Smooth muscle cell of the brain vasculature (primary cell): ENCODE data around the gene GRIA1.
"Not testable (repeated sequence)": the region's sequence is repeated elsewhere in the genome, so short reads cannot be mapped to it uniquely, and the experiment has no call there.

Source experiments
- DNase-seq: peaks from one replicate; pipeline ENCODE4 v3.0.0-alpha.2; 2012; ENCODE audit warnings: low read depth, low spot score

The GRIA1 gene

DNA sequence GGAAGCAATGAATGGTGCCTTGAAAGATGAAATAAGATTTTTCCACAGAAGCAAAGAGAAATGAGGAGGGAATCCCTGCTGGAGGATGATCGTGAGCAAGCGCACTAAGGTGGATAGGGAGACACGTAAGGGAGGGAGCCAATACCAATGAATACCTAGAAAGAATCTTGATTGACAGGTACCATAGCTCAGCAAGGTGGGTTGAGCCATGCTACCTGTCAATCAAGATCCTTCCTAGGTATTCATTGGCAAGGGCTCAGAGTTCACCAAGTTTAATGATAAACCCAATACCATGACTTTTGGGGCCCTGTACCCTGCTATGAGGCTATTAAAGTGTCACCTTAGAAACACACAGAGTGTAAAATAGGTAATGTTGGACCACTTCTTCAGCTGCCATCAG lies 226.8 kb downstream of the GRIA1 start:
- no peak for DNase-seq

DNA sequence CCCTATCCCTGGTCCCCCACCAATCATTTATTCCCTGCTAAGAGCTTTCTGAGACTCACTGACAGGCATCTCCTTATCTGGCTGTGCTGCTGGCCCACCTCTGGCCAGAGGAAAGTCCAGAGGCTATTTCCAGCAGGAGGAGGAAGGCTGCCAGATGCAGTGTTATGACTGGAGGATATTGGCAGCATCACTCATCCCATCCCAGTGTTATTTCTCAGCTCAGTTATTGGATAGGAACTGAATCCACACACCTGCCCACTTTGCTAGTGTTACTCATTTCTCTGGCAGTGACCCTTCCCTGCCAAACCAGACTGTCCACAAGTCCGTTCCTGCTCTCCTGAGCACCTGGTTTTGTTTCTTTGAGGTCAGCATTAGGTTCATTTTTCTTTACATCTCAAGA lies 228.2 kb downstream of the GRIA1 start:
- DNase-seq, result no peak

DNA sequence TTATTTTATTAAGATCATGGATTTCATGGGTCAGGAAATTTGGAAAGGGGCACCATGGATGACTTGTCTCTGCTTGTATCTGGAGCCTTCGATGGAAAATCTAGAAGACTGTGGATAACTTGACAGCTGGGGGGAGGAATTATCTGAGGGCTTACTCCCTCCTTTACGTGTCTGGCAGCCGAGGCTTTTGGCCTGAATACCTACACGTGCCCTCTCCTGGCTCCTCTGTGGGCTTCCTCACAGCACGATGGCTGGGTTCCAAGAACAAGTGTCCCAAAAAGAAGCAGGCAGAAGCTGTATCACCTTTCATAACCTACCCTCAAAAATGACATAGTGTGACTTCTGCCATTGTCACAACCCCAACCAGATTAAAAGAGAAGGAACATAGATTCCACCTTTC lies 228.9 kb downstream of the GRIA1 start:
- DNase-seq, result no peak

DNA sequence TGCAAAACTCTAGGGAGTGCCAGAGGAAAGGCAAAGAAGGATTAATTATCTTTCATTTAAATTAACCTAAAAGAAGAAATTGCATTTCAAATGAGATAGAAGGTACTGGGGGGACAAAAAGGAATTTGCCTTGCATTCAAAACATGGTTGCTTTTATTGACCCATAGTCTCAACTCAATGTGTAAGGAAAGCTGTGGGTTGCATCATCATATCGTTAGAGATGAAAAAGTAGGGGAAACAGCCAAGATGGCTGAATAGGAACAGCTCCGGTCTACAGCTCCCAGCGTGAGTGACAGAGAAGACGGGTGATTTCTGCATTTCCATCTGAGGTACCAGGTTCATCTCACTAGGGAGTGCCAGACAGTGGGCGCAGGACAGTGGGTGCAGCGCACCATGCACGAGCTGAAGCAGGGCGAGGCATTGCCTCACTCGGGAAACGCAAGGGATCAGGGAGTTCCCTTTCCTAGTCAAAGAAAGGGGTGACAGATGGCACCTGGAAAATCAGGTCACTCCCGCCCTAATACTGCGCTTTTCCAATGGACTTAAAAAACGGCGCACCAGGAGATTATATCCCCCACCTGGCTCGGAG lies 232.6 kb downstream of the GRIA1 start:
- DNase-seq, result not testable (repeated sequence)

DNA sequence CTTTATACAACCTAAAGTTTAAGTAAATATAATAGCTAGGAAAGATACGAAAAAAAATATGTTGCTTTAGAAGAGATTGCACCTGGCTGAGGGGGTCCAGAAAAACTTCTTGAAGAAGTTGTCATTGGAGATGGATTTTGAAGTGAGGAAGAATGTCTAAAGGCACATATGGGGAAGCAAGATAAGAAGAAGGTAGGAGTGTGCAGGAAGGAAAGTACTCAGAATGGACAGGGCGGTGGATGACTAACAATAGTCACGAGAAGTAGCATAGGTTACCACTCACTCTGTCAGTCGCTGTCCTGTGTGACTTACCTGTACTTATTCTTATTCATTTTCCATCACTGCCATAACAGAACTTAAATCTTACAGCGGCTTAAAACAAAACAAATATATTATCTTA lies 251.6 kb downstream of the GRIA1 start:
- no peak for DNase-seq

DNA sequence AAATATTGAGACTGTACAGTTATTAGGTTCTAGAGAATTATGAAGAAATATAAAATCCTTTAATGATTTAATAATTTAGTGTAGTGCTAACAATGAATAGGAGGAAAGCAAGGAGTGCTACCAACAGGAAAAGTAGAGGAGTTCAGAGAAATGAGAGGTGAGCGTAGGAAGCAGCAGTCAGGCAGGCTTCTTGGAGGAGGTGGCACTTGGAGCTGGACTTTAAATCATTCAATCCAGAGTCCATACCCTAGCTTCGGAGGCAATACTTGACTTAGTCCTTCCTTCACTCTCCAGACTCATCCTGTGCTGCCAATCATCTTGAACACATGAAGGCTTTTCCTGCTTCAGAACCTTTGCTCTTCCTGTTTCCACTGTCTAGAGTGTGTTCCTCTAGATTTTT lies 254.3 kb downstream of the GRIA1 start:
- no peak for DNase-seq

DNA sequence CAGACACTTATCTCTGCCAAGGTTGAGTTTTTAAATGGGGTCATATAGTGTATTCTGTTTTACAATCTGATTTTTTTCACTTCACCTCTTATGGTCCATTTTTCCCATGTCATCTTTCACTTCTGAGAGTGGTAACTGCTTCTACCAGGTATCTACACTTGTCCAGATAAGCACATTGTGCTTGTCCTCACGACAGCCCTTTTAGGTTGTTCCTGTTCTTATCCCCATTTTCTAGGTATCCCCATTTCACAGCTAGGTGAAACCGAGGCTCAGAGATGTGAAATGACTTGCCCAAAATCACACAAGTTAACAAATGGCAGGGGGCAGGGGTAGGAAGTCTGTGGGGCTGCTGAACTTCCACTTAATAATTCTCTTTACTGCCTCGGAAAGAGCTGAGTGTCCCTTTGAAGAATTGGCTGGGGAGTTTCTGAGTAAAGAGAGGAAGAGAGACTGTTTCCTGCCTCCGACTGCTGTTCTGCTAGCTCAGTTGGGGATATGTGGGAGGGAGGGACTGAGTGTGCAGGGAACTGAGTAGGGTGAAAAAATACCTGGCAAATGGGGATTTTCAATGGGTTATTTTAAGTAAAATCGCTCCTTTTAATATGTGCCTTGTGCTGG lies 255.4 kb downstream of the GRIA1 start:
- no peak for DNase-seq

DNA sequence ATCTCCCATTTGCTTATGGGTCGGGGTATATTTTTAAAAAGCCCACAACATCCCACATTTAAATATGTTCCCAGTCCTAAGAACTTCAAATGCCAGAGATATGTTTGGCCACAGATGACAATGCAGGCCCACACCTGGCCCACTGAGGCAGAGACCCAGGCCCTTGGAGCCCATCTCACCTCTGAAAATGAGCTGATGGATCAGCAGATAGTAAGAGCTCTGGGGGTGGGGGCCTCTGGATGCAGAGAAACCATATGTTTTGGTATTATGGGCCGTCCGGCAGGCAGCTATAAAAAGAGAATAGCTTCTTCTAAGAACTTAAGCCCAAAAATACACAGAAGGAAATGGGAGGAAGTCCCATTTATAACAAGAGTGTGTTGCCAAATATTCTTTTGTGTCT lies 256.0 kb downstream of the GRIA1 start:
- DNase-seq, result no peak

DNA sequence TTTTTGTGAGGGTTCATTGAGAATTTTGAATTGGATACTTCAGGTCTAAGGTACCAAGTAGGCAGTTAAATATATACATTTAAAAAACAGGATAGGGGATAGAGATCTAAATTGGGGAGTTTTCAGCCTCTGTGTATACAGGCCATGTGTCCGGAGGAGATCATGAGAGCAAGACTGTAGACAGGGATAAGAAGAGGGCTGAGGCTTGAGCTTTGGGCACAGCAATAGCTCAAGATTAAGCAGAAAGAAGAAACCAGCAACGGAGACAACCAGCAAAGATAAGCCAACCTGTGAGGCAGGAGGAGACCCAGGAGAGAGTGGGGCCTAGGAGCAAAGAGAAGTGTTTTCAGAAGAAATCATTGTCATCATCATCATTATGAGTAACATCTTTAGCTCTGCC lies 258.4 kb downstream of the GRIA1 start:
- no peak for DNase-seq

DNA sequence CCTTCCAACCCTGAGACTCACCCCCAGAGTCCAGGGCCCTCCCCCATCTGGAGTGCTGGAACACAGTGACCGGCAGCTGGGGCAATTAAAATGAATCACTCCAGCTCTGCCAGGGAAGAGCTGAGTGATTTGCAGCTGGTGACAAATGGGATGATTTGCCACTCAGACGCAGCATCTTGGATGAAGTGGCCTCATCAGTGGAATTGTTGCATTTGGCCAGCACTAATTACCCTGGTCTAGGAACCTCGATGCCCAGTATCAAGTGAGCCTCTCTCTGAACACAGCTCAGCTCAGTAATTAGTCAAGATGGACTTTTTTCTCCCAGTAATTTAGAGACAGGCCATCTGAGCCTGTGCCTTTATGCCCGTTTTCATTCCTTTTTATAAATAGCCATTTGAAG lies 259.5 kb downstream of the GRIA1 start:
- DNase-seq, result no peak

DNA sequence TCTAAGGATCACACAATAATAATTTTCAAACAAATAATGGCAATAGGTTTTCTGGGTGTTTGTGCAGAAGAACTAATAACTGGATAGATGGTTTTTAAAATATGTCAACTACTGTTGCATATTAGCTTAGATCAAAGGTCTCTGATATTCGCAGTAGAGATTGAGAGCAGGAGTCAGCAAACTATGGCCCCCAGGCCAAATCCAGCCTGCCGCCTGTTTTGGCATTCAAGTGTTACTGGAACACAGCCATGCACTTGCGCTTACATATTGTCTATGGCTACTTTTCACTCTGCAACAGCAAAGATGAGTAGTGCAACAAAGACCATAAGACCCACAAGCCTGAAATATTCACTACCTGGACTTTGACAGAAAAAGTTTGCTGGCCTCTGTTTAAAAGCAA lies 260.8 kb downstream of the GRIA1 start:
- no peak for DNase-seq

DNA sequence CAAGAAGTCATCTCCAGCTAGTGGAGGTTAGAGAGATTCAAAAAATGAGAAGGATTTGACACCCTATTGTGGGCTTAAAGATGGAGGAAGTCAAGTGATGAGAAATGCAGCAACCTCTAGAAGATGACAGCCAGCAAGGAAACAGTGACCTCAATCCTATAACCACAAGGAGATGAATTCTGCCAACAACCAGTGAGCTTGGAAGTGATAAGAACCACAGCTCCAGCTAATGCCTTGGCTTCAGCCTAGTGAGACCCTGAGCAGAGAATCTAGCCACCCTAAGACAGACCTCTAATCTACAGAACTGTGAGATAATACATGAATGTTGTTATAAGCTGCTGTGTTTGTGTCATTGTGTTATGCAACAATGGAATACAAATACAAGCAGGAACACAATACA lies 262.4 kb downstream of the GRIA1 start:
- no peak for DNase-seq

DNA sequence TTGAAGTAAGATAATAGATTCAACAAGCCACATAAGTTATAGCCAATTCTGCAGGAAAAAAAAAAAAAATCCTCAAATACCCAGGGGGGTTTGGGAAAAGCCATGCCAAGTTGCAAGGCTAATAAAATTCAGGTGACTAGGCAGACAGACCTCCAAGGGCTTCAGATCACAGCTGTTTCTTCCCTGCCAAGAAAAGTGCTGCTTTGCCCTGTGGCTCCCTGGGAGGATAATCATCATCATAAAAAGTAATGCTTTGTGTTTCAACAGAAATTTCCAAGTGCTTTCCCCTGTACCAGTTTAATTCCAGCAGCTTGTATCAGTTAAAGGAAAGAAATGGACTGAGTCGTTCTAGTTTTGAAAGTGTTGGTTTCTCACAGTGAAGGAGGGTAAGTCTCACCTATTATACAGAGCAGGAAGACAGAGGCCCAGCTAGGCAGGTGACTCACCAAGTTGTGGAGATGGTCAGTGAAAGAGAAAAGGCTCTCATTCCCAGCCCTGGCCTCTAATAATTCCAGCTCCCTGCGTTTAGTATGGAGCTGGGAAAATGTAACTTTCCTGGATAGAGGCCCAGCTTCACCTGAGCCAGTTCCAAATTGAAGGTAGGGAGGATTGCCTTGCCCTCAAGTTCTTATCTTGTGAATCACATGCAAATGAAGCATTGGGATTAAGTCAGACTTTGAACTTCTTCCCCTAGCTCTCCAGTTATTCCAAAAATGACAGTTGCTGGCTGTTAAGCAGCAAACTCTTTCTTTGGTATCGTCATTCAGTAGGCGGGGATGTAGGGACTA lies 263.4 kb downstream of the GRIA1 start:
- DNase-seq, result no peak

DNA sequence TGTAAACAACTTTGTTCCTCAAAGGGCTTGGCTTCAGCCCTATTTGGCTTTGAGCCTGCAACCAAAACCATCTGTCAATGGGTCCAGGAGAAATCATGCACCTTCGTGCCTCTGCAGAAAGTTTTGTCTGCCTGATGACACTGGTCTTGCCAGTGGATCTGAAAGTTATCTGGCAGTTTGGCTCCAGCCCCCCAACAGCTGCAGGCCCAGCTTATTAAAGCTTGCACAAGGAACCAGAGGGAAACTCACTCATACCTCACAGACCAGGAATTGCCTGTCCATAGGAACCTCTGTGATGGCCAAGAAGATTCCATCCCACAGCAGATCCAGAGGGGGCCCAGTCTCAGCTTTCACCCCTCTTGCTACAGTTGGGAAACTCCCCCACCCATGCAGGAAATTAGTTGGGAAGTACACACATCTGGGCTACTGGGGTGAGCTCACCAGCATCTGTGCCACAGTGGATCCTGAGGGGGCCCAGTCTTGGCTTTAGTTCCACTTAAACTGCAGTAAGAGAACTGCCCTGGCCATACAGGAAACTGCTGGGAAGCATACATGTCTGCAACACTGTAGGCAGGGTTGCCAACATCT lies 265.5 kb downstream of the GRIA1 start:
- no peak for DNase-seq

DNA sequence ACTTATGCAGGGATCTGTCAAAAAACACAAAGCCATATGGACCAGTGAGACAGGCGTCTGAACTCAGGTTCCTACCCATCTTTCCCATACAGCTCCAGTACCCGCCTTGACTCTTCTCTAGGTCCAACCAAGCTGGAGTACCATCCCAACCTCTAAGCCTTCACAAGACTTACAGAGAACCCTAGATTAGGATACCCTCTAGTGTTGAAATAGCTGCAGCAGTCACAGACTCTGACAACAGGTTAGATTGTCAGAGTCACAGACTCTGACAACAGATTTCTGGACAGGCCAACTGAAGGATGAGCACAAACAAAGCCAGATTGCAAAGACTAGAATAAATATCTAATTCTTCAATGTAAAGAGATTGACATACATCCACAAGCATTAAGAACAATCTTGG lies 266.1 kb downstream of the GRIA1 start:
- DNase-seq, result no peak

DNA sequence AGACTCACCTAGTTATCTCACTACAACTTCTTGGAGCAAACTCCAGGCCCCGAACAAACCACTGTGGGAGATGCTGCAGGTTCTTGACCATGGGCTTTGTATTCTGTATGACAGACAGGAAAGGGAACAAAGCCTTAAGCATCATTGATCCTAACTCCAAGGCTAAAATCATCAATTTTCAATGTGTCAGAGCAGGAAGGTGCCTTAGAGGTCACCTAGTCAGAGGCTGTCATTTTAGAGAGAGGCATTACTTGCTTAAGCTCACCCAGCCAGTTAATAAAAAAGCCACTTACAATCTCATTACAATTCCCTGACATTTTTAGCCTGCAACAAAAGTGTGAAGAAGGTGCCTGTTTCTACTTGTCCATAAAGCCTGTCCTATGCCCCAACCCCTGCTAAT lies 275.5 kb downstream of the GRIA1 start:
- no peak for DNase-seq

DNA sequence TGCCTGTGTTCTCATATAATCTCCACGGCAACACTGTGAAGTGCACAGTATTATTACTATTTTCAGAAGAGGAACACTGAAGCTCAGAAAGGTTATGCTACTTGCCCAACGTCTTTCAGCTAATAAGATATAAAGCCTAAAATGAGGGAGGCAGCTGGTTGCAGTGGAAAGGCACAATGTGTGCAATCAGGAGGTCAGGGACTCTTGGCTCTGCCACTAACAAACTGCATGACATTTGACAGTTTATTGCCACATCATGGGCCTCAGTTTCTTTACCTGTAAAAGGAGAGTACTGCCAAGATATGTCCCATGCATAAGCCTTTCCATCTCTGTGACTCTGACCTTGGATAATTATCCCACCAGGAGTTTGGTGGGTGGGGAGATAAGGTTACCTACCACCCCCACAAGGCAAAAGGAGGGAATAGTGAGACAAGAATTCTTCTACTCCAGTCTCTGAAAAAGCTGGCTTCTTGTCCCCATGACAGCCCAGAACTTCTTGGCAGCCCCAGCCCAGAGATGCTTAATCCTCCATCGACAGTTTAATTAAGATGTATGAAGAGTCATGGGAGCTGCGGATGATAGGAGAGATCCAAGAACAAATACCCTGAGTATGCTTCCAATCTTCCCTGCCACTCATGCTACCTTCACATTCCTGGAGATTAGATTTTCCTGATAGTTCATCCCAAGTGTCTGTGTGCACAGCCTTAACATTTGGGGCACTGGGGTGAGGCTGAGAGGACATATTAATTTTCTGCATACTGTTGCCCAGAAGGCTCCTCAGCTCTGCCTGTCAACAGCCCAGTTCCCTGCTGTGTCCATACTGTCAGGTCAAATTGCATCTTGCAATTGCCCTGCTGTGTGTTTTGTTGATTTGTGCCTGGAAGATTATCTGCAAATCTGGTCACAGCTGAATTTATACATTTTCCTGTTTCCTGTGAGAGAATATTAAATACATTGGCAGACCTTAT lies 277.0 kb downstream of the GRIA1 start:
- DNase-seq, result no peak

DNA sequence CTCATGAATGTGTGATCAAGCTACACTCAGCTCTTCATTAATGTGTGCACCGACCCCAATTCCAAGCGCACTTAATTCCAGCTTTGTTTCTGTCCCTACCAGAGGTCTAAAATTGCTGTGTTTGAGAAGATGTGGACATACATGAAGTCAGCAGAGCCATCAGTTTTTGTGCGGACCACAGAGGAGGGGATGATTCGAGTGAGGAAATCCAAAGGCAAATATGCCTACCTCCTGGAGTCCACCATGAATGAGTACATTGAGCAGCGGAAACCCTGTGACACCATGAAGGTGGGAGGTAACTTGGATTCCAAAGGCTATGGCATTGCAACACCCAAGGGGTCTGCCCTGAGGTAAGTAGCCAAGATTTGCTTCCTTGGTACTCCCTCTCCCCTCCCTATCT lies 279.6 kb downstream of the GRIA1 start:
- DNase-seq, result no peak

DNA sequence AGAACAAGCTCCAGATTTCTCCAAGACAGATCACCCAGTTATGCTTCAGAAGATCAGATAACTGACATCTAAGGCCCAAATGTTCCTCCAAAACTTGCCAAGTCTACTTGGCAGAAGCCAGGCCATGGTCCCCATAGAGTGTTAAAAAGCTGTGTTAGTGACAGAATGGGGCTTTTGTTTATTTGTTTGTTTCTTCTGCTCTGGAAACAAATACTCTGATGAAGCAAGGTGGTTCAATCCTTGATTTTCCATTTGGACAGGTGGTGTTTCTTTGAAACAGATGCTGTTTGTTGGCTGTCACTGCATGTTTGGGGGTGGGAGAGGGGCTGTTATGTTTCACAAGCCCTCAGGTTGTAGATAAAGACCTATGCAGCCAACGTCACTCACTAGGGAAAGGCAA lies 284.2 kb downstream of the GRIA1 start:
- no peak for DNase-seq

DNA sequence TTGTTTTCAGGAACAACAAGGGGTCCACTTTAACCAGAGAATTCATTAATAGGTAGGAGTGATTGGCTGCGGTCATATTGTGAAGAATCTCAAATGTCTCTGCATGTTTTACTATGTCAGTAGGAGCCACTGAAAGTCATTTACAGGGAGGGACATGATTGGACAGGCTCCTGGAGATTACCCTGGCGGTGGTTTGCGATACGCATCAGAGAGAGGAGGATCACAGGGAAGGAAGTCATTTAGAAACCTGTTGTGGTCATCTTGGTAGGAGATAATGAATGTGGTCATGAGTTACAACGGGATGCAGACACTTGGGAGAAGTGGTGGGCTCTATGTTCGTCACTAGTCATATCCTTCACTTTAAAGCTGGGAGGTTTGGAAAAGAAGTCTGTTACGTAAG lies 285.5 kb downstream of the GRIA1 start:
- no peak for DNase-seq

DNA sequence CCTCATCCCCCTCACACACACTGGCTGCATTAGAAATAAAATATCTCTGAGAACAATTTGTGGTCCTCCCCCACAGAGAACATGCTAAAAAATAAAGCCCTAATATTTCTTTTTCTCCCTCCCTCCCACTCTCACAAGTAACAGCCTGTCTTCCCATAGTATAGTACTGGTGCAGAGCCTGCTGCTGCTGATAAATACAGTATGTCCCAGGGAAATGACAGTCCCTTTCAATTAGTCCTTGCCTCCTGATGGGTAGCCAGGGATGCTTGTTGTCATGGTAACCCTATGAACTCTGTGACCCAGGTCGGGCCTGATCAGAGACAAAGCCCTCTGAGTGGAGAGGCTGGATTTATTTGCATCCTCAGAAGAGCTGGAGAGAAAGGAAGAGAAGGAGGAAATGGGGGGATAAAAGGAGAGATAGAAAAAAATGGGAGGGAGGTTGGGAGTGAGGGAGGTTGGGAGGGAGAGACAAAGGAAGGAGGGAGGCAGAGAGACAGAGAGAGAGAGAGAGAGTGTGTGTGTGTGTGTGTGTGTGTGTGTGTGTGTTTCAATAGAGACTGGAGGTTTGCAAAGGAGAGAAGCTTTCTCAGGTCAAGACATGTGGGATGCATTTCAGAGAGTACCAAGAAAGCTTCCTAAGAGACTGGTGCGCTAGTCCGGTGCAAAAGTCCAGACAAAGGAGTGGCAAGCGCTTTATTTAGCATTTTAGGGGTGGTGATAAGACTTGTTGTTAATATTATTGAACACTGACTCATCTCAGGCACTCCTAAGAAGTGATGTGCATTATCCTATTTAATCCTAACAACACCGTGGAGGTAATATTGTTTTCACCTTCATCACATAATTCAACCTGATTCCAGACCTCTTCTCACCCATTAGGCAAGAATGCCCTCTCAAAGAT lies 287.5 kb downstream of the GRIA1 start:
- DNase-seq, result no peak
